ENCODE measurements around the gene CDCP2.
A peak's percentile ranks its signal among the peaks of the same experiment; 100 is the strongest.

CDCP2 gene

DNA sequence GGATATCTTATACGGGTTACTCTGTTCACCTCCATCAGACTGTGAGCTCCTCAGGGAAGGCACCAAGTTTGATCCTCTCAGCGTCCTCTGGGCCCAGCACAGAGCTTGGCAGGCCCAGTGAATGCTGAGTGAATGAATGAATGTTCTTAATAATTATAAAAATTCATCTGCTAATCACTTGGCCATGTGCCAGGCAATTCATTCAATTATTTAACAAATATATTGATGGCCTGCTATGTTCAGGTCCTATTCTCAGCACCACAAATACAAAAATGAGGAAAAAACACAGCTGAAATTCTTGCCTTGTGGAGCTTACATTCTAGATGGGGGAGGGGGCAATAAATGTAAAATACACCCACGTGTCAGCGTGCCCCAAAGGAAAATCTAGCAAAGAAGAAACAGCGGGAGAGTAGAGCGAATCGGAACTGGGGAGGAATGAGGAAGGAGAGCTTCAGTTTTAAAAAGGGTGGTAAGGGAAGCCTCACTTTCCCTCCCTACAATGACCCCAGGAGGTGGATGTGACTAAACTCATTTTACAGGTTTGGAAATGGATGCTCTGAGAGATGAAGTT is 15.8 kb downstream of the CDCP2 start:
- DNase-seq (ENCODE audit: low spot score) = no peak

GRCh38 chr1:54136269-54136896 is 16.4 kb downstream of the CDCP2 start:
- DNase-seq (ENCODE audit: low spot score) = no peak

- no peak for DNase-seq (ENCODE audit: low spot score)
These were observed 17.2 kb downstream of the CDCP2 start for GRCh38 chr1:54135436-54136120.

DNA sequence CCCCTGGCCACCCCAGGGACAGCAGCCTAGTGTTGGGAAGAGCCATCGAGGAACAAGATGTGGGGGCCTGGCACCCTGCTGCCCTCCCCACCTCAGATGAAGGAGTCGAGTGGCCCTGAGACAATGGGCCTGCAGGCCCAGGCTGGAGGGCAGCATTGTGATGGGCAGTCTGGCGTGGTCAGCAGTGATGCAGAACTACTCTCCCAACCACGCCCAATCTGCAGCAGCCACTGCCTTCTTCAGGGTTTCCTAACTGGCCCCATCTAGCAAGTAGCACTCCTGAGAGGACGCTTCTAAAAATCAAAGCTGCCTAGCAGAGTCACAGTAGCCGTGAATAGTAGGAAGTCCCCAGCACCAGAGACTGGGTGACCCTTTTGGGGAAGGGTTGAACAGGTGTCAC is 18.5 kb downstream of the CDCP2 start:
- no peak for DNase-seq (ENCODE audit: low spot score)

GRCh38 chr1:54132495-54132894 is 20.3 kb downstream of the CDCP2 start:
- DNase-seq (ENCODE audit: low spot score) = no peak

DNA sequence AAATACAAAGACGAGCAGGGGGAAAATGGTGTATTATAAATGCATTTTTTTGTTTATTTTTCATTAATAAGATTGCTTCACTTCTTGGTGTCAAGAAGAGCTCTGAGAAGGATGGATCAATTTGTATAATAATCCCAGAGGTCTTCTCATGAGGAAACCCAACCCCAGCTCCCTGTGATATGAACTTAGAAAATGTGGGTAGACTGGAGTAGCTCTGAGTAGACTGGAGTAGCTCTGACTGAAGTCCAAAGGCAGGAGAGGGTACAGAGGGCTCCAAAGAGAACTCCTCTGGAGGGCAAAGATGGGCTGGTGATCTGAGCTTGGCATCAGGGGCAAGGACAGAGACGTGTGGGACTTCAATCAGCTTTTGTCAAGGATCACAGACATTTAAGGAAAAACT is 21.4 kb downstream of the CDCP2 start:
- DNase-seq (ENCODE audit: low spot score) = no peak

GRCh38 chr1:54129858-54130257 is 22.9 kb downstream of the CDCP2 start:
- no peak for DNase-seq (ENCODE audit: low spot score)

DNA sequence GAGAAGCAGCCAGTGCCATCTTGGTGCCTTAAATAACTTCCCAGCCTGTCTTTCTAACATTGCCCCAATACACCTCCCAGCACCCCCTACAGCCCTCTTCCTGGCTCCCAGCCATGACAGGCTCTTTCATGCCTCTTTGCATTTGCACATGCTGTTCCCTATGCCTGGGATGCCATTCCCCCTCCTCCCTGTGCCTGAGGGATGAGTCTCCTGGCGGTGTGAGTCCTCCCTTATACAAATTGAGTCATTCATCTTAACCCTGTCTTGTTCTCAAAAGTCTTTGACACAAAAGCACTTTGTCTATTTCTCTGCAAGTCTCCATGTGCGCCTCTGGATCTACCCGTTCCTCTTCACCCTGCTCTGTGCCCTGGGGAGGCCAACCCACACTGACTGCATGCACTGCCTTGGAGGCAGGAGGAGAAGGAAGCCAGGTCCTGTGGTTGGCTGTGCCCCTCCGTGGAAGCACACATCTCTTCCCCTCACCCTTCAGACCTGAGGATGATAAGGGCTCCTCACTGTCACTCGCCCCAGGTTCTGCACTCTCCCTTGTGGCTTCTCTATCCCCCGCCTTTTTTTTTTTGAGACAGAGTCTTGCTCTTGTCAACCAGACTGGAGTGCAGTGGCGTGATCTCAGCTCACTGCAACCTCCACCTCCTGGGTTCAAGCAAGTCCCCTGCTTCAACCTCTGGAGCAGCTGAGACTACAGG is 25.1 kb downstream of the CDCP2 start:
- DNase-seq (ENCODE audit: low spot score) = no peak

DNA sequence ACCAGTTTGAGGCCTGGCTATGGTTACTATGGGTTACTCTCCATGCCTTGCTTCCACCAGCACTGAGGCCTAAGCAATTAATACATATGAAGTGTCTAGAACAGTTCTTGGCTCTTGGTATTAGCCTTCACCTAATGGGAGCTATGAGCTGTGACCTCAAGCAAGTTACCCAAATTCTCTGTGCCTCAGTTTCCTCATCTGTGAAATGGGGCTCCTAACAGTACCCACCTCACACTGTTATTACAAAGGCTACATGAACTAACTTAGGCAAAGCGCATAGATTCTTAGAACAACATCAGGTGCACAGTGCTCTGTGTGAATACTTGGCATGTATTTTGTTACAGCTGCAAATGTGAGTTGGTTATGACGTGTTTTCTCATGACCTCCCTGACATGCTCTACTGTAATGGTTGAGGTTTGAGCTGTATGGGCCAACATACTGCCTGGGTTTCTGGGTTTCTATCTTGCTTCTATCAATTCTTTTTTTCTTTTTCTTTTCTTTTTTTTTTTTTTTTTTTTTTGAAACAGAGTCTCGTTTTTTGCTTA is 26.5 kb downstream of the CDCP2 start:
- DNase-seq (ENCODE audit: low spot score) = no peak

- peak; percentile 59 for DNase-seq (ENCODE audit: low spot score)
These were observed 27.3 kb downstream of the CDCP2 start for GRCh38 chr1:54125386-54126070.

DNA sequence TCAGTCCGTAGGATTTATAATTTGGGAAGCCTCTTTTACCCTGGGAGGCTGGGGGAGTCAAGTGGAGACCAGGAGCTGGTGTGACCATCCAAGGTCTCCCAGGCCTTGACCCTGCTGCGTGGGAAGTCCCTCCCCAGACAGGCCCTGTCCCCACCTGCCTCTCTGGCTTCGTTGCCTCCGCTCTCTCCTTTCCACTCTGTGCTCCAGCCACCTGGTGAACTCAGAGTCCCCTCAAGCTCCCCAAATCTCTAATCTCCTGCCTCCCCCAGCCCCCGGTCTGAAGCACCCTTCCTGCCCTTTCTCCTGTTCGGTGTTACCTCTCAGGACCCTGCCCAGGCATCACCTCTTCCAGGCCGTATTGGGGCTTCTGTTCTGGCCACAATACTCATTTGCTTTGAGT is 27.9 kb downstream of the CDCP2 start:
- no peak for DNase-seq (ENCODE audit: low spot score)

- no peak for DNase-seq (ENCODE audit: low spot score)
These were observed 28.3 kb downstream of the CDCP2 start for GRCh38 chr1:54124472-54124871.

- DNase-seq (ENCODE audit: low spot score) = no peak
These were observed 29.8 kb downstream of the CDCP2 start for GRCh38 chr1:54122992-54123391.

DNA sequence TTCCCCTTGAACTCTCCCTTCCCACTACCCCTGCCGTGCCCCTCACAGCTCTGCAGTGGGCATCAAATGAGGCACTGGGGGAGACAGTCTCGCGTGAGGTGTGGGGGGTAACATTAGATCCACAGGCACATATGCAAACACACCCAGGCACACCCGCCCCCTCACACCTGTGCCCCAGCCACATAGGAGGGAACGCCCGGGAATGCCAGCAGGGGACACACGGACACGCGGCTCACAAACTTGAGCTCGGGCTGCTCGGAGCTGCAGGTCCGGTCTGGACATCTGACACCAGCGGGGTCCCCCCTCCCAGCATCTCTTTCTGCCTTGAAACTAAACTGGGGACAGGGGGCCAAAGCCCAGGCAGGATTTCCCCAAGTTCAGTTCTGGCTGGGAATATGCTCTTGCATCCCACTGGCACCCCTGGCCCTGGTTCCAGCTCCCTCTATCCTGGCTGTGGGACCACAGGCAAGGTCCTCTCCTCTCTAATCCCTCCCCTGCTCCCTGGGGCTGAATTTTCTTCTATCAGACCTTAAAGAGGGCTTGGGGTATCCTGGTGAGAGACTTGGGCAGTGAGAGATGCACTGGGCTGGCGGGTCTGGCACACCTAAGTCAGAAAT is 30.6 kb downstream of the CDCP2 start:
- no peak for DNase-seq (ENCODE audit: low spot score)

- peak; percentile 98 for DNase-seq (ENCODE audit: low spot score)
These were observed 31.2 kb downstream of the CDCP2 start for GRCh38 chr1:54121482-54122134.

DNA sequence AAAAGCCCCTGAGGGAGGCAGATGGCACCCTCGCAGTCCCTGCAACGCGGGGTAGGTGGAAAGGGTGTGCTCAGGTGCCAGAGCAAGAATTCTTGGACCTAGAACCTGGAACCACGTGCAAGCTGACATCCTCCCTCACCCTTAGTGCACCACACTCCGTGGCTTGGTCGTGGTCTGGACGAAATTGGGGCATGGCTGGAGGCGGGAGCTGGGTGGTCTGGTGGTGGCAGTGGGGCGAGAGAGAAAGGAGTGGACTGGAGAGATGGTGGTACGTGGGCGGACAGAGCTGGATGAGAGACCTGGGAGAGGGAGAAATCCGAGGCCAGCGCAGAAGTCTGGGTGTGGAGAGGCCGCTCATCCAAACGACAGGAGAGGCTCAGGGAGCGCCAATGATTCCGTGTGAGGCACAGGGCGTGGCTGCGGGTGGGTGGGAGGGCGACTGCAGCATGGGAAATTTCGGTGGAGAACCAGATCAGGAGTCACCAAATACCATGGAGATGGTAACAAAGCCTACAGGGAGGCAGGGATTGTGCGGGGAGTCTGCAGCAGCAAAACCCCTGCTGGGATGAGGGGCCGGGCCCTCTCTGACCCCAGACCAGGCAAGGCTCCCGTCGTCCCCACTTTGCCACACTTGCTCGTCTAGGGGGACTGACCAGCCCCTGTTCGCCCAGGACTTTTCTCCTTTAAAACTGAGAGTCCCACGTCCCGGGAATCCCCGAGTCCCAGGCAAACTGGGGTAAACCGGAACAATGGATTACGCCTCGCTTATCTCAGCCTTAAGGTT is 31.9 kb downstream of the CDCP2 start:
- DNase-seq (ENCODE audit: low spot score) = no peak

DNA sequence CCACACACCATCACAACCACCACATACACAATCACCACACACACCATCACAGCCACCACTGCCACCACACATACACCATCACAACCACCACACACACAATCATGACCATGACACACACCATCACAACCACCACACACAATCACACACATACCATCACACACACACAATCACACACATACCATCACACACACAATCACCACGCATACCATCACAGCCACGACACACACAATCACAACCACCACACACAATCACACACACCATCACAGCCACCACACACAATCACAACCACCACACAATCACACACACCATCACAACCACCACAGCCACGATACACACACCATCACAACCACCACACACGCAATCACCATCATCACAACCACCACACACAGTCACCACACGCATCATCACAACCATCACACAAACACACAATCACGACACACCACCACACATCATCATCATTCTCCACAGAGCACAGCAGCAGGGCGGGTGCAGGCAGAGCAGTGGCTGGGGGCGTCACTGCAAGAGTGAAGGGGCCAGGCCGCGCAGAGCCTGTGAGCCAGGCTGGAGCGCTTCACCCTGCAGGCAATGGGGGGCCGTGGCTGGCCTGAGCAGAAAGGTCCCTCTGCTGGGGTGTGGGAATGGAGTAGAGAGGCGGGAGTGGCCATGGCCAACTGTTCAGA is 32.6 kb downstream of the CDCP2 start:
- DNase-seq (ENCODE audit: low spot score) = no peak

DNA sequence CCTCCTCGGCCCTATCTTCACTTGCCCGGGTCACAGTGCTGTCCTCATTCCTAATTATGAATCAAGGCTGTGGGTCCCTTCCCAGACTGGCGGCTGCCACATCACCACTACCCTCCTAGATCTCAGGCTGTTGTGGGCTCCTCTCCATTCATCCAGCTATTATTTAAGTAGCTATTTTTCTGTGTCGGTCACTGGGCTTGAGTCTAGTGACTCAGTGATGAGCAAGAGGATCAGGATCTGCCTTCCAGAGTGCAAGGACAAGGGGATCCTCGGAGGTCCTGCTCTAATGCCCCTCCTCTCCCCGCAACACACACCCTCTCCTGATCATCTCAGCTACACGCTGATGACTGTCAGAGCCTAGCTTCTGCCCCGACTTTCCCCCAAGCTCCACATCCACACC is 34.1 kb downstream of the CDCP2 start:
- no peak for DNase-seq (ENCODE audit: low spot score)

- no peak for DNase-seq (ENCODE audit: low spot score)
These were observed 34.8 kb downstream of the CDCP2 start for GRCh38 chr1:54117815-54118563.

All from iPS-NIHi11 (cell line).